Measurements from ENCODE around the gene KRTAP8-1. TPM values are rescaled to one million over a fixed set of nuclear protein-coding genes. Genes with fewer than 3 reads are reported as not detected.

Gene KRTAP8-1
- total and polyA plus RNA-seq, 2 donors (not counting 3 experiments of a cell fraction or from before 2014, with no cell fraction given) = not detected

DNA sequence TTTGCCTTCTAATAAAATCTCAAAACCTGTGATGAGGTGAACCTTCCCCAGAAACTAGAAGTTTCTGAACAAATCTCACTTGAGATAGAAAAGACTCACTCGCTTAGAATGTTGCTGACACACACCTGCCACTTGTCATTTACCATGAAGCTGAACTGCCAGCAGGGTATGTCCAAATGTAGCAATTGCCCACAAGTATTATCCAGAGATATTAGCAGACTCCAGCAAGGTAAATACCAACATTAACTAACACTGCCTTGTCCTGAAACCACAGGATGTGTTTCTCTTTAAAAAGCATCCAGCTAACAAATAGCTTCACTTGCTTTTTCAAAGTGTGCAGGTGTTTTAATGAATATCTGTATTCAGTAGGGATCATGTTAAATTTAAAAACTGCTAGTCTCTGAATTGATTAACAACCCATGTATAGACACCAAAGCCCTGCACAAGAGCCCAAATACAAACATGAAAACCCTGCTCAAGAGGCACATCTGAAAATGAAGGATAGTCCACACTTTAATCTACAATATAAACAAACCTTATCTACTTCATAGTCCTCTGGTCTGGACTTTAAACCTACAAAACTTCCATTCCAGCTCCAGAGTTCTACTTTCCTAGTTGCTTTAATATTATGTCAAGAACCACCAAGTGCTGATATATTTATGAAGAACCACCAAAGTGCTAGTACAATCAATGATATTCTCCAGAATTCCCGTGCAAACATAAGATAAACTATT lies 19.3 kb downstream of the KRTAP8-1 start:
- POLR2A ChIA-PET = no interaction called here
- no TSS peak for BruUV-seq (replicated peaks)

More for the DNA sequence above, 19.3 kb downstream of the KRTAP8-1 start:
- DNase-seq (ENCODE audit: low read depth, low spot score) = no peak
- Histone ChIP-seq H3K4me2 (ENCODE audit: insufficient read depth, low read length) (no peak overlapping the region), H3K9me1 (replicated peaks; ENCODE audit: control insufficient read depth, extremely low read depth, insufficient read depth, low read length) (no peaks in the 10 kb centered on the region), H3K9ac (replicated peaks; ENCODE audit: extremely low read depth, insufficient read depth, low read length) (no peak overlapping the region), H4K20me1 (replicated peaks; ENCODE audit: control insufficient read depth, extremely low read depth, insufficient read depth, low read length) (no peaks in the 10 kb centered on the region), H3K36me3 (ENCODE audit: control insufficient read depth in 2 of 2, extremely low read depth in 1 of 2, insufficient read depth in 2 of 2, low read length in 2 of 2) (no peaks in the 10 kb centered on the region), H3K9me3 (replicated peaks; ENCODE audit: control insufficient read depth, insufficient read depth, low read length) (peaks cover 2% of the 10 kb centered on the region), H3K4me1 (ENCODE audit: control insufficient read depth, extremely low read depth, insufficient read depth, low read length) (no peaks in the 10 kb centered on the region), H3K79me2 (ENCODE audit: control insufficient read depth, insufficient read depth, low read length) (no peaks in the 10 kb centered on the region), H3K27ac (ENCODE audit: insufficient read depth, low read depth, low read length) (no peak overlapping the region), H2AFZ (ENCODE audit: low read depth, low read length) (no peak overlapping the region), H3K27me3 (ENCODE audit: control insufficient read depth in 2 of 2, insufficient read depth in 2 of 2, low read length in 2 of 2) (no peaks in the 10 kb centered on the region), H3K4me3 (replicated peaks in 1 of 3; ENCODE audit: insufficient read depth in 1 of 3, low read depth in 1 of 3, low read length in 3 of 3) (no peak overlapping the region)
- no peak for TF ChIP-seq GATA2 (IDR thresholded peaks at IDR 0.05; ENCODE audit: insufficient read depth, insufficient read length, low read depth, low read length)
- TF ChIP-seq CTCF (IDR thresholded peaks at IDR 0.05; ENCODE audit: extremely low read depth in 1 of 2, insufficient read depth in 1 of 2, low read depth in 1 of 2, low read length in 2 of 2) = no peak
- TF ChIP-seq, protein P1, sequence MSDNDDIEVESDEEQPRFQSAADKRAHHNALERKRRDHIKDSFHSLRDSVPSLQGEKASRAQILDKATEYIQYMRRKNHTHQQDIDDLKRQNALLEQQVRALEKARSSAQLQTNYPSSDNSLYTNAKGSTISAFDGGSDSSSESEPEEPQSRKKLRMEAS (IDR thresholded peaks at IDR 0.05; ENCODE audit: insufficient read depth, insufficient read length) = no peak
- TF ChIP-seq EZH2 (IDR thresholded peaks at IDR 0.05; ENCODE audit: borderline replicate concordance, low read depth, low read length, severe bottlenecking) = no peak
- no peak for TF ChIP-seq POLR2AphosphoS5 (IDR thresholded peaks at IDR 0.05; ENCODE audit: insufficient read depth, low read depth, low read length)
- TF ChIP-seq JUN (IDR thresholded peaks at IDR 0.05; ENCODE audit: borderline replicate concordance, insufficient read depth, insufficient read length, low read depth) = no peak
- TF ChIP-seq POLR2A (IDR thresholded peaks at IDR 0.05; ENCODE audit: low read depth, low read length) = no peak
- no peak for TF ChIP-seq MYC (IDR thresholded peaks at IDR 0.05; ENCODE audit: low read depth, low read length)
- TF ChIP-seq FOS (IDR thresholded peaks at IDR 0.05; ENCODE audit: borderline replicate concordance, insufficient read depth, low read length) = no peak
- CTCF ChIA-PET = no interaction called here
- no peak for FAIRE-seq
- dilution Hi-C loops (cut with MboI; ENCODE audit: extremely low pct_ligation_motif_present, low sequenced_read_pairs) (no loop called here), intact Hi-C loops (cut with micrococcal nuclease) (no loop called here)

All from endothelial cell of umbilical vein (primary cell).